ENCODE measurements around the gene CBR4. TPM values are rescaled to one million over a fixed set of nuclear protein-coding genes. Genes with fewer than 3 reads are reported as not detected.

Gene CBR4
- total RNA-seq, 1 experiment from 2014 or later, result 48.1 TPM

GRCh38 chr4:169052594-169052945 is 42.5 kb upstream of the CBR4 start:
- no peak overlapping the region for H3K27ac Mint-ChIP-seq
- H3K27me3 Mint-ChIP-seq (ENCODE audit: low read depth), result 0 out of 2 replicates have a peak, but pooled peaks cover 2% of the 10 kb centered on the region
- H3K4me3 Mint-ChIP-seq, result no peak overlapping the region
- TF ChIP-seq ATF6 (CRISPR knock-in tag; IDR thresholded peaks at IDR 0.05), result no peak
- TF ChIP-seq NR3C1 (CRISPR knock-in tag; conservative IDR thresholded peaks at IDR 0.05; ENCODE audit: low read depth), result no peak
- TF ChIP-seq IRF2 (CRISPR knock-in tag; IDR thresholded peaks at IDR 0.05; ENCODE audit: borderline replicate concordance, low read depth), result no peak
- TF ChIP-seq MLX (CRISPR knock-in tag; IDR thresholded peaks at IDR 0.05), result no peak
- no peak for TF ChIP-seq ZBTB43 (CRISPR knock-in tag; IDR thresholded peaks at IDR 0.05)
- no peak for TF ChIP-seq ZNF396 (CRISPR knock-in tag; IDR thresholded peaks at IDR 0.05; ENCODE audit: borderline replicate concordance)
- TF ChIP-seq ZNF232 (CRISPR knock-in tag; IDR thresholded peaks at IDR 0.05), result no peak
- TF ChIP-seq TEAD4 (CRISPR knock-in tag; IDR thresholded peaks at IDR 0.05), result no peak
- TF ChIP-seq ZNF512 (CRISPR knock-in tag; IDR thresholded peaks at IDR 0.05; ENCODE audit: borderline replicate concordance), result no peak
- no peak for TF ChIP-seq HMGXB4 (CRISPR knock-in tag; IDR thresholded peaks at IDR 0.05)
- TF ChIP-seq CREM (CRISPR knock-in tag; IDR thresholded peaks at IDR 0.05), result no peak
- no peak for TF ChIP-seq ERG (CRISPR knock-in tag; IDR thresholded peaks at IDR 0.05)
- TF ChIP-seq ZNF317 (CRISPR knock-in tag; IDR thresholded peaks at IDR 0.05; ENCODE audit: borderline replicate concordance, low read depth), result no peak
- TF ChIP-seq ZSCAN18 (CRISPR knock-in tag; IDR thresholded peaks at IDR 0.05), result no peak
- no peak for TF ChIP-seq GRHL2 (CRISPR knock-in tag; IDR thresholded peaks at IDR 0.05; ENCODE audit: insufficient replicate concordance, severe bottlenecking)
- no peak for TF ChIP-seq NR1H2 (CRISPR knock-in tag; IDR thresholded peaks at IDR 0.05)
- TF ChIP-seq AFF4 (CRISPR knock-in tag; IDR thresholded peaks at IDR 0.05; ENCODE audit: borderline replicate concordance), result no peak
- no peak for TF ChIP-seq FOXJ3 (CRISPR knock-in tag; IDR thresholded peaks at IDR 0.05; ENCODE audit: borderline replicate concordance)
- ATAC-seq, result no peak
- no peaks in the 10 kb centered on the region for H3K36me3 Mint-ChIP-seq
- no peaks in the 10 kb centered on the region for H3K9me3 Mint-ChIP-seq
- CTCF ChIA-PET, result interaction anchor here (0.6 kb wide), 1 partner anchor 29 kb away, joined by 5 read pairs; no protein-coding TSS in a partner anchor
- no peak for DNase-seq (ENCODE audit: low spot score)
- POLR2A ChIA-PET, result no interaction called here
- H3K4me1 Mint-ChIP-seq, result peaks cover 15% of the 10 kb centered on the region

Data from WTC11 (cell line).